Thoracic aorta (tissue), 2 donors: ENCODE measurements around the gene TSPO2. TPM values are rescaled to one million over a fixed set of nuclear protein-coding genes. Genes with fewer than 3 reads are reported as not detected.
A peak's percentile ranks its signal among the peaks of the same experiment; 100 is the strongest.

Experiments used
- ATAC-seq: fragments of 150-250 bp; one replicate; pipeline ENCODE4 v1.8.0; 2017; ENCODE audit warnings: low read depth; ENCODE audit not compliant: insufficient number of reproducible peaks, low FRiP score
- DNase-seq: peaks from one replicate; pipeline ENCODE4 v3.0.0-alpha.2; 2020; ENCODE audit warnings: low spot score
- H3K27ac ChIP-seq, 2 donors: fragments of 200-600 bp; sonication (generic); 1 replicate in 1 of 2; 2 replicates in 1 of 2; pipeline ENCODE4 v1.5.1; 2016; ENCODE audit warnings: mild to moderate bottlenecking in 2 of 2, moderate library complexity in 2 of 2
- H3K27me3 ChIP-seq: fragments of 200-600 bp; sonication (generic); replicated peaks from 2 replicates; pipeline ENCODE4 v1.6.0; 2016; ENCODE audit warnings: mild to moderate bottlenecking; ENCODE audit not compliant: insufficient read depth
- H3K36me3 ChIP-seq: fragments of 200-600 bp; sonication (generic); one replicate; pipeline ENCODE4 v1.5.1; 2016
- H3K4me1 ChIP-seq, 2 donors: fragments of 200-600 bp; sonication (generic); 1 replicate in 1 of 2; 2 replicates in 1 of 2; pipeline versions ENCODE4 v1.5.1 to v1.6.0; 2016; ENCODE audit warnings: low read depth in 2 of 2, mild to moderate bottlenecking in 1 of 2; ENCODE audit not compliant: control insufficient read depth in 1 of 2
- H3K4me3 ChIP-seq: fragments of 200-600 bp; sonication (generic); 2 replicates; pipeline ENCODE4 v1.5.1; 2016; ENCODE audit warnings: mild to moderate bottlenecking
- H3K9me3 ChIP-seq: fragments of 200-600 bp; sonication (generic); 2 replicates; pipeline ENCODE4 v1.5.1; 2016
- total RNA-seq, 2 donors: library from RNA; depleted of rRNA; stranded (reverse); fragments of >200 nt; gene quantifications; one replicate each; pipeline versions ENCODE4 v1.1.0 to v1.2.3, GENCODE V29; 2016
- TF ChIP-seq, protein P1 (sequence below): fragments of 200-600 bp; sonication (generic); IDR thresholded peaks from one replicate; pipeline ENCODE4 v1.5.1; 2019; ENCODE audit warnings: antibody characterized with exemption

The TSPO2 gene
- total RNA-seq, 2 donors from 2014 or later = not detected

GRCh38 chr6:41021832-41022231 is 20.4 kb upstream of the TSPO2 start:
- Histone ChIP-seq H3K36me3 (no peaks in the 10 kb centered on the region), H3K4me3 (no peak overlapping the region), H3K4me1 (no peaks in the 10 kb centered on the region), H3K9me3 (no peaks in the 10 kb centered on the region), H3K27me3 (no peaks in the 10 kb centered on the region), H3K27ac (no peak overlapping the region)
- TF ChIP-seq, protein P1, sequence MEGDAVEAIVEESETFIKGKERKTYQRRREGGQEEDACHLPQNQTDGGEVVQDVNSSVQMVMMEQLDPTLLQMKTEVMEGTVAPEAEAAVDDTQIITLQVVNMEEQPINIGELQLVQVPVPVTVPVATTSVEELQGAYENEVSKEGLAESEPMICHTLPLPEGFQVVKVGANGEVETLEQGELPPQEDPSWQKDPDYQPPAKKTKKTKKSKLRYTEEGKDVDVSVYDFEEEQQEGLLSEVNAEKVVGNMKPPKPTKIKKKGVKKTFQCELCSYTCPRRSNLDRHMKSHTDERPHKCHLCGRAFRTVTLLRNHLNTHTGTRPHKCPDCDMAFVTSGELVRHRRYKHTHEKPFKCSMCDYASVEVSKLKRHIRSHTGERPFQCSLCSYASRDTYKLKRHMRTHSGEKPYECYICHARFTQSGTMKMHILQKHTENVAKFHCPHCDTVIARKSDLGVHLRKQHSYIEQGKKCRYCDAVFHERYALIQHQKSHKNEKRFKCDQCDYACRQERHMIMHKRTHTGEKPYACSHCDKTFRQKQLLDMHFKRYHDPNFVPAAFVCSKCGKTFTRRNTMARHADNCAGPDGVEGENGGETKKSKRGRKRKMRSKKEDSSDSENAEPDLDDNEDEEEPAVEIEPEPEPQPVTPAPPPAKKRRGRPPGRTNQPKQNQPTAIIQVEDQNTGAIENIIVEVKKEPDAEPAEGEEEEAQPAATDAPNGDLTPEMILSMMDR = no peak
- ATAC-seq = no peak
- DNase-seq = no peak

DNA sequence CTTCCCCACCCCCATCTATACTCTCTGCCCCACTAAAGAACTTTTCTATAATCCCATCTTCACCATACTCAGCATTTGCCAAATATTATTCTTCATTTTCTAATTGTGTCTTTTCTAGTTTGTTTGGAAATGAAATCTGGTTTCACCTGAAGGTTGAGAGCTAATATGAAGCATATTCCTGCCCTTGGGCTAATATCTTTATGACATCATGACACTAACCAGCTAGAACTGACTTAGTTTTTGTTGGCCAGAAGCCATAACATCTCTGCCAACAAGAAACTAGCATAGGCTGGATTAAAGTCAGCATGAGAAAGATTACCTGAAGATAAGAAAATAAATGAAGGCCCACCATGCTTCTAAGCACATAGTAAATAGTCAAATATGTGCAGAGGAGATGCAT is 20.0 kb upstream of the TSPO2 start:
- no peak overlapping the region for H3K4me3 ChIP-seq
- DNase-seq (no peak), ATAC-seq (no peak)
- peaks cover 0 to 2% of the 10 kb centered on the region in 2 donors for H3K4me1 ChIP-seq
- no peaks in the 10 kb centered on the region for H3K36me3 ChIP-seq
- no peaks in the 10 kb centered on the region for H3K9me3 ChIP-seq
- no peaks in the 10 kb centered on the region for H3K27me3 ChIP-seq
- TF ChIP-seq, protein P1 = no peak
- H3K27ac ChIP-seq = no peak overlapping the region

DNA sequence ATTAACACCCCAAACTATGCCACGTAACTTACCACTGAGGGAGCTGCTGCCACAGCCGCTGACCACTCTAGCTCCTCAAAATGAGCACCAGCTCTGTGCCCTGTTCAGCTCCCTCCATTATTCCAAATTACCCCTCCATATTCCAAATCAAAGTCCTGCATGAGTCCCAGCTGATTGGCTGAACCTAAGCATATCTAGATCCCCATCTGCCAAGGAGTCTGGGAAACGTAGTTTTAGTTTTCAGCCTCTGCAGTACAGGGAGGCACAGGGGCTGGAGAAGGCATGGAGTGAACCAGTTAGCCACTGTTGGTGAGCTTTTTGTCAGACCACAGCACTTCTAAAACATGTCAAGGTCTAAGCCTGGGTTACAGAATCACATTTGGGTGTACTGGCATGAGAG is 19.2 kb upstream of the TSPO2 start:
- ATAC-seq = no peak
- TF ChIP-seq, protein P1 = no peak

DNA sequence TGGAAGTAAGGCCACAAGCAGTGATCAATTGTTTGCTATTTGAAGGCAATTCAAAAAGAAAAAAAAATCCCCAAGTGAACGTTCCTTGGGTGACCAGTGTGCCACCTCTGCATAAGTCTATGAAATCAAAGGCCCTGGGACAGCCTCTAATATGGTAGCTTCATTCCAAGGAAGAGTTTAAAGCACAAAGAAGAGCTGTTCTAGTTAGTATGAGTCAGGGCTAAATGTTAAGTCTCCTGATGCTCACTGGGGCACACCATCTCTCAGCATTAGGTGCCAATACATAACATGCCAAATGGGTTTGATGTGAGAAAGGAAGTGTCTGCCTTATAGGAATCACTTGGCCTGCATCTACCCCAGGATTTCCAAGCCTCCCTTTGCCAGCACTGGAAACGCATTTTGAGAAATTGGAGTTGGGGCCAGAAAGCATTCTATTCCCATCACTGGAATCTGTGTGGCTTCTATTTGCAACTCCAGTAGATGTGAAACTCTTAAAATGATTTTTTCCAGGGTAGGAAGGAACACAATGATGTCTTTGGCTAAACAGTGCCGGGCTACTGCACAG is 16.2 kb upstream of the TSPO2 start:
- TF ChIP-seq, protein P1 = no peak
- peaks cover 0 to 17% of the 10 kb centered on the region in 2 donors for H3K4me1 ChIP-seq
- ATAC-seq (no peak), DNase-seq (no peak)
- H3K27ac ChIP-seq = no peak overlapping the region
- no peak overlapping the region for H3K4me3 ChIP-seq
- H3K27me3 ChIP-seq = no peaks in the 10 kb centered on the region
- no peaks in the 10 kb centered on the region for H3K36me3 ChIP-seq
- H3K9me3 ChIP-seq = no peaks in the 10 kb centered on the region

More for the DNA sequence above, 19.2 kb upstream of the TSPO2 start:
- Histone ChIP-seq H3K27ac (no peak overlapping the region), H3K9me3 (no peaks in the 10 kb centered on the region), H3K4me3 (no peak overlapping the region), H3K27me3 (no peaks in the 10 kb centered on the region), H3K36me3 (no peaks in the 10 kb centered on the region), H3K4me1 (peaks cover 0 to 8% of the 10 kb centered on the region in 2 donors)
- DNase-seq = no peak

DNA sequence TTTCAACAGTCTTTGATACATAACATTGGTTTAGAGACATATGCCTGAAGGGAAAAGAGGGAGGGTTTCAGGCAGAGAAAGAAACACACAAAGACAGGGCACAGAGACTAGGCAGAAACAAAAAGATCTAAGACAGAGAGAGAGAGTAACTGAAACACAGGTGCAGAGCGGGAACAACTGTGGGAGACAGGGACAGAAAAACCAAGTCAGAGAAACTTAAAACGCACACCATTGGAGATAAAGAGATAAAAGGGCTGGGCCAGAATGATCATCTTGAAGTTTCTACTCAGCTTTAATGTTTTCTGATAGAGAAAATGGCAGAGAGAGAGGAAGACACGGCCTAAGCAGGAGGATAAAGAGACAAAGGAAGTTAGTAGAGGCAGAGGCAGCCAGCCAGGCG is 15.0 kb upstream of the TSPO2 start:
- no peak for ATAC-seq
- H3K4me3 ChIP-seq = peak overlapping the region; percentile 69
- peaks cover 0 to 17% of the 10 kb centered on the region in 2 donors for H3K4me1 ChIP-seq
- H3K9me3 ChIP-seq = no peaks in the 10 kb centered on the region
- H3K27ac ChIP-seq = no peak overlapping the region
- no peak for DNase-seq
- no peaks in the 10 kb centered on the region for H3K27me3 ChIP-seq
- TF ChIP-seq, protein P1 = no peak
- no peaks in the 10 kb centered on the region for H3K36me3 ChIP-seq
